Subcutaneous adipose tissue (tissue), 4 donors: Measurements from ENCODE around the gene M1AP. TPM values are rescaled to one million over a fixed set of nuclear protein-coding genes. Genes with fewer than 3 reads are reported as not detected.

Experiments
- CTCF ChIP-seq: fragments of 450-650 bp; IDR thresholded peaks from one replicate; pipeline ENCODE4 v1.5.1; 2016; ENCODE audit warnings: low read depth, mild to moderate bottlenecking, control low read depth, antibody characterized with exemption, moderate library complexity
- total RNA-seq, 4 donors: library from RNA; depleted of rRNA; stranded (reverse); fragments of >200 nt; gene quantifications; one replicate each; pipeline ENCODE4 v1.1.0, GENCODE V29; 2016

The M1AP gene
- total RNA-seq, 4 donors from 2014 or later: 0.33 to 3.9 (median 2.0) TPM

- TF ChIP-seq CTCF: no peak
Observed at GRCh38 chr2:74690571-74690970, 42.4 kb upstream of the M1AP start.

- TF ChIP-seq CTCF: no peak
Observed at GRCh38 chr2:74689671-74690070, 41.5 kb upstream of the M1AP start.

DNA sequence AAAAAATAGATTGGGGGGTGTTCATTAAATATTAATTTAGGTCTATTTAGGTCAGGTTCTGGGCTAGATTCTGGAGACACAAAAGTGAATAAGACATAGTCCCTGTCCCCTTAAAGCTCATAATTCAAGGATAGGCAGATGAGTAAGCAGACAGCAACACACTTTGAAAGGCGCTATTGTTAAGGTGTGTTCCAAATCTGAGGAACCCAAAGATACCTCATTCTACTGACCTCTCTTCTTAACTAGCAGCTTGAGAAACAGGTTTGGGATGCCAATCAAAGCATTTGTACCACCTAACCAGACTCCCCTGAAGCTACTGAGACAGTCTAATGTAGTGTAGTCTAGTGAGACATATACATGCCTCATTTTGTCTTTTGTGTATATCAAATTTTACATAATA, 40.8 kb upstream of the M1AP start:
- no peak for TF ChIP-seq CTCF

DNA sequence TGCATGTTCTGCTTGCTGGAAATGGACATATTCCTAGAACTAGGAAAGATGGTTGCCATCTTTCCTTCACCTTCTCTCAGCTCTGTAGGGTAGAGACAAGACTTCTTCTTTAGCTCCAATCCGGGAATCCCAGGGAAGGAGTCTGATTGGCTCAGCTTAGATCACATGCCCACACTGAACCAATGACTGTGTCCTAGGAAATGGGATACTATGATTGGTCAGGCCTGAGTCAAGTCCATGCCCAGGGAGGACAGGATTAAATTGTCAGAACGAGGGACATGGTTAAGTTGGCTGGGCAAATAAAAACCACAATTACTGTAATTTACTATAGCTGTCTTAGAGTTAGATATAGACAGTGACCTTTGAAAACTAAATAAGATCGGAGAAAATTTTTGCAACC, 37.3 kb upstream of the M1AP start:
- no peak for TF ChIP-seq CTCF

- TF ChIP-seq CTCF: no peak
Observed at GRCh38 chr2:74682501-74682900, 34.4 kb upstream of the M1AP start.

- no peak for TF ChIP-seq CTCF
Observed at GRCh38 chr2:74679615-74680014, 31.5 kb upstream of the M1AP start.

GRCh38 chr2:74676331-74676730, 28.2 kb upstream of the M1AP start:
- no peak for TF ChIP-seq CTCF

DNA sequence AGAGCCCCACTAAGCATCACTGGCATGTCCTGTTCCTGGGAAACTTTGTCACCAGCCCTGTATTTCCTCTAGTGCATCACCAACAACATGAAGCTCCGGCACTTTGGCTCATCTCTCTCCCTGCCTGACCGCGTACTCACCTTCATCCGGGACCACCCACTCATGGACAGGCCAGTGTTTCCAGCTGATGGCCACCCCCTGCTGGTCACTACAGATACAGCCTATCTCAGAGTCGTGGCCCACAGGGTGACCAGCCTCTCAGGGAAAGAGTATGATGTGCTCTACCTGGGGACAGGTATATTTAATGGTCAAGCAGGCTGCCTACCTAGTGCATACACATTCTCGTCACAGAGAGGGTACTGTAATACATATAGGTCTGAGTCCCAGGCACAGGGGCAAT, 27.0 kb upstream of the M1AP start:
- no peak for TF ChIP-seq CTCF
